GM21390 (cell line): ENCODE measurements around the gene FAF1.

ENCODE experiments used
- ATAC-seq: cut with Tn5 transposase; IDR thresholded peaks from one replicate; pipeline ENCODE4 v1.9.1; 2021; ENCODE audit not compliant: unreplicated experiment

The FAF1 gene

DNA sequence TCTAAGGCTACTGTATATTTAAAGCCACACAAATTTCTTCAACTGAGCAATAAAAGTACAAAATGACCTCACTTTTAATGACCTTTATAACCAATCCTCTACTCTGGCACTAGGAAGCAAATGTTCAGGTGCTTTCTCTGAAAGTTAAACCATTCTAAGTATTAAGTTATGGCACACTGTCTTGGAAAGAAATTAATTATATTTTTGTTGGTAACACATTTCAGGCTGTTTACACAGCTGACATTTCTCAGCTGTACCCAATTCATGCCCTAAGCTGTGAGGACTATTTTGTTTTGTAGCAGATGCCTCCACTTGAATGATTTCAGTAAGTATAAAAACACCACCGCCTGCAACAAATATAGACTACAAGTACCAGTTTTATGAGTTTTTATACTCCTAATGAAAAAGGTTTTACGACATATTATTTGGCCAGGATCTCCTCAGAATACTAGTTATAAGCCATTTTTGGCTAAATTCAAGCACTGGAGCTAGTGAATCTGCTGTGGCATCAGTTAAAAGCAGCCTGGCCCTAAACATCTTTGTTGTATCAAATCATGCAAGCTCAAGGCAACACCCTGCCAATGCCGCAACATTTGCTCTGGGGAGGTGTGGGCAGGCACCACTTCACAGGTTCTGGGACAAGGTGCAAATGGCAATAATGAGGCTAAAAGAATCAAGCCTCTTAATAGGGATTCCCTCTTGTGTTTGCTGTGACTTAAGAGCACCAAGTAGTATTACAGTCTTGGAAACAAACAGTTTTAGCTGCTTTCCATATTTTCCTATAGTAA lies 308.4 kb downstream of the FAF1 start:
- ATAC-seq = no peak

- ATAC-seq = no peak
These were observed 313.5 kb downstream of the FAF1 start for GRCh38 chr1:50646526-50646925.

GRCh38 chr1:50645139-50645538 lies 314.9 kb downstream of the FAF1 start:
- no peak for ATAC-seq

DNA sequence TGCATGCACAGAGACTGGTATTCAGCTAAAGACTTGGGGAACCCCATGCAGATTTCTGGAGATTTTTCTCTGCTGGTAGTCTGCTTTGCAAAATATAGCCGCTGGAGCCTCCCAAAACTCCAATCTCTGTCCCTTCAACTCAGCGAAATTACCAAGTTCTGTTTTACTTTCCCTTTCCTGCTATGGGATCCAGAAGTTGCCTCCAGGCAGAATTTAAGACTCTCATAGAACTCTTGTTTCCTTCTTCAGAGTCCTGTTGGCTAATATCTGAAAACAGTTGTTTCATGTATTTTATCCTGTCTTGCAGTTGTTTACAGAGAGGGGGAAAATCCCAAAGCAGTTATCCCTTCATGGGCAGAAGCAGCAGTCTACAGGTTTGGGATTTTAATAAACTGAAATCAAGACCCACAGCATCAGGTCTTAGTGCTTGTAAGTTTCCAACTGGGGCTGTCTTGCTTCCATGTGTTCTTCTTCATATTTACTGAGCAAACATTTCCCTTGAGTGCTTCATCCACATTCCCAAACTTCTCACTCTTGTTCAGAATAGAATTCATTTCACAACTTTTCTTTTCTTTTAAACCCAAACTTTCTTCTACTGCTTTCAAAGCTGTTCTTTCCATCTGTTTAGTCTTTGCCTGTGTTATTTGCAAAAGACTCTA lies 315.5 kb downstream of the FAF1 start:
- ATAC-seq = no peak

GRCh38 chr1:50637460-50637859 lies 322.6 kb downstream of the FAF1 start:
- no peak for ATAC-seq

DNA sequence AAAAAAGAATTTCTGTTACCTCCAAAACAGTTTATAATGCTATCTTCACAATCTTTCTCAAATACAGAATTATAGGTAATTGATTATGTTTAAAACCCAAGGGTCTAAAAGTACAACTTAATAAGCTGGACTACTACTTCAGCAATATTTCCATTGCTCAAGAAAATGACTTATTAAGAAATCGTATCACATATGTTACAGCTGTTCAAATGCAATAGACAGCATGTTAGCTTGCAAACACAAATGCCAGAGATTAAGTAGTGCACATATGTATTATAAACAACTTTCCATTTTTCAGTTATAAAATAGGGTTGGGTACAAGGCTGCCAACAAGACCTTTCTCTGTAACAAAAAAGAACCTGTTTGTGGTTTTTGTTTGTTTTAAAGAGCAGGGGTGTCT lies 325.8 kb downstream of the FAF1 start:
- ATAC-seq = no peak

- no peak for ATAC-seq
These were observed 326.6 kb downstream of the FAF1 start for GRCh38 chr1:50633465-50633864.

- no peak for ATAC-seq
These were observed 328.9 kb downstream of the FAF1 start for GRCh38 chr1:50631161-50631560.

DNA sequence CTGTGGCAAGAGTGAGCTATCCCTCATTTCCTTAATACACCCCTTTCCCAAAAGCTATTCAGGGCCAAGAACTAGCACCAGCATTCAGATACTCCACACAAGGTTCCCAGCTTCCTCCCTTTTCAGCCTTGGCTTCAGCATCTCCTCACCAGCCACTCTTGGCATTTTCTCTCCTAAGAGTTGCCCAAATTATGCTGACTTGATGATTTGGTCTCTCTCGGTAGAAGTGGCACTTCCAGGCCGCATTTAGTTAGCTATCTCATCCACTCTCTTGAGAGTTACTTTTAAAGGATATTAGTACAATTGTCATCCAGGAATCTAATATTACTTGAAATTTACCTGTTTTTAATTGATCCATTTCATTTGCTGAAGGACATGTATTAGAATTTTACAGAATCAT lies 337.8 kb downstream of the FAF1 start:
- no peak for ATAC-seq

DNA sequence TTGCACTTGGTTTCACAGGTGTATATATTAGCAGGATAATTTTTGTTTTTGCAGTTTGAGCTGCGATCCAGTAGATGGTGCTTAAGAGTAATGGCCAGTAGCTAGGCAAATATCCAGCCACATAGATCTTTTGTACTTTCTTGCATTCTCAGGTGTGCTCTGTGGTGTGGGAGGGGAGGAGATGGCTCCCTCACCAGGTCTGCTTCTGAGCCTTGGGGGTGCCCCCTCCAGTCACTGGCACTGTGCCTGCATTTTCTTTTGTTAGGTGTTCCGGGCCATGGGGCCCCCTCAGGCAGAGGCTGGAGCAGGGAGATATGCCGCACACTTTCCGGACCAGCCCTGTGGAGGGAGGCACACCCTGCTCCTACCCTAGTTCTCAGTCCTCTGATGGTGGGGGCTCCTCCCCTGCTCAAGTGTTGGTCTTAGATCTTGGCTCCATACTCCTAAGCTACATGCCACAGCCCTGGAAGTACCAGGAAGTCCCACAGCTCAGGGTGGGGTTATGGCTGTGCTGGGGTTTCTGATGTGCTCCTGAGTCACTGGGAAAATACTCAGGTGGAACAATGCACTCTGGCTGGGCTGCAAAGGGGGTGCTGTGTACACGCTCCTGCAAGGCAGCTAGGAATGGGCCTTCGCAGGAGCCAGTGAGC lies 339.3 kb downstream of the FAF1 start:
- ATAC-seq = no peak

GRCh38 chr1:50615036-50615750 lies 344.9 kb downstream of the FAF1 start:
- no peak for ATAC-seq

GRCh38 chr1:50611675-50612074 lies 348.4 kb downstream of the FAF1 start:
- ATAC-seq = no peak

- ATAC-seq = no peak
These were observed 349.5 kb downstream of the FAF1 start for GRCh38 chr1:50610563-50610962.

- ATAC-seq = no peak
These were observed 350.6 kb downstream of the FAF1 start for GRCh38 chr1:50609508-50609907.

DNA sequence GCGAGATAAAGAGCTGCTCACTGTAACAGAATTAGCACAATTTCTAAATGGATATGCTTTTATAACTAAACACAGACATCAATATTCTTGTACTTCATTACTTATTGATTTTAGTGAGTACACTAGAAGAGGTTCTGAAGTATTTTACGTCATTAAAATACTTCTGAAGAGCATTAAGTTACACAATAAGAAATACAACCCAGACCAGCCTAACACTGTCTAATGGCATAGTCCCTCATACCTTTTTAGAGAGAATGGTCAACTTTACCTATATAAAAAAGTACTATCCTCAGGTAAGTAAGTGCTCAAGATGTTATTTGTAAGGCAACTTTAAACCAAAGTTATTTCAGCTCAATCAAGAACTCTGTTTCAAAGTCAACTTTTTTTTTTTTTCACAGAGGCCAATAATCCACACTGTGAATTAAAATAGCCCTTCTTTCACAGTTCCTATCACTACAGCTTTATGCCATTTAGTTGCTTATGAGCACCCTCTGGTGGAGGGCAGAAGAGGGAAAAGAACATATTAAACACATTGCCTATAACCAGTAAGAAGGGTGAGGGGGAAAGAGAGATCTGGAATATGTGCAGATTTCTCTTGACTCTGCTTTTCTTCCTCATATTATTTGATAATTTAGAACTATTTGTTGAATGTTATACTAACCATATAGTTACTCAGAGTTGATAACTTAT lies 354.7 kb downstream of the FAF1 start:
- no peak for ATAC-seq

DNA sequence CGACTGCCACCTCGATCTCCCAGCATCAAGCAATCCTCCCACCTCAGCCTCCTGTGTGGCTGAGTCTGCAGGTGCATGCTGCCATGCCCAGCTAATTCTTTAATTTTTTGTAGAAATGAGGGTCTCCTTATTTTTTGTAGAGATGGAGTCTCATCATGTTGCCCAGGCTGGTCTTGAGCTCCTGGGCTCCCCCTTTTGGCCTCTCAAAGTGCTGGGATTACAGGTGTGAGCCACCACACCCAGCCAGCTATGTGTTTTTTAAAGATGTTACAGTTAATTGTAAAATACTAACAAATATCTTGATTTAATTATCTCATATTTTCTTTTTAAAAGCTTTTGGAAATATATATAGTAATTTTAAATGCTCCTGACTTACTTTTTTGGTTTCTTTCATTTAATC lies 355.5 kb downstream of the FAF1 start:
- ATAC-seq = no peak

DNA sequence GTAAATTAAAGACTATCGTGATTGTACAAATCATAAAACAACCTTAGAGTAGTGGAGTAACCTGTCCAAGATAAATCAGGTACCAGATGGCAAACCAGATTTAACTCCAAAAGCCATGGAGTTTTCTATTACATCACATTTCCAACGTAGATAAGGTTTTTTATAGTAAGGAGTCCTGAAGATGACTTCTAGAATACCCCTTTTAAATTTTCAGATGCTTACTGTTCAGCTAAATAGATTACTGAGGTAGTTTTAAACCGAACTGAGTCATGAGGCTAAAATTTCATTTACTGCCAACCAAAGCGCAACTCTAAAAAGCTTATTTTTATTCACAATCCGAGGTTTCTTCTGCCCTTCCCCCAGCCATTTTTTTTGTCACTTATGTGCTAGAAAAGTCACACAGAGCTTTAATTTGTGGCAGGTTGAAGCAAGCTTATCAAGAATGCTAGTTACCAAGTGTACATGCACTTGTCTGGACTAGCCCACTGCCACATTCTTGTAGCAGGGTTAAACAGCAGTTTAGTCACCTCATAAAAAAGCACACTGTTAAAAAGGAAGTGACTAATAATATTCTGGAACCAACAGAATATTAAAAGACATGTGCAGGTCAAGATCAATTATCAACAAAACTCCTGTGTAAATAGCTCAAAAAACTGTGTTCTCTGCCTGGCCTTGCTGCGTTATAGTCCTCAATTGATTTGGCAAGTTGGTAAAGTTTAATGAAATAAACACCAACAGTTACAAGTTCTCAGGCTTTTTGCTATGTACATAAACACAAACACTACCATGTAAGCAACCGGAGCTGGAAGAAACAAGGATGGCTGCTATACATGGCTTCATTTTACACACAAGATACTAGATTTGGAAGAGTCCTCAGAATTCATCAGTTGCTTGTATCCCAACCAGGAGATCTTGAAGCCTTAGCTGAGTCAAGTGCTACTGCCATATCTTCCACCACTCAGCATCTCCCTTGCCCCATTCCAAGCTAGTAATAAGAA lies 356.5 kb downstream of the FAF1 start:
- no peak for ATAC-seq

DNA sequence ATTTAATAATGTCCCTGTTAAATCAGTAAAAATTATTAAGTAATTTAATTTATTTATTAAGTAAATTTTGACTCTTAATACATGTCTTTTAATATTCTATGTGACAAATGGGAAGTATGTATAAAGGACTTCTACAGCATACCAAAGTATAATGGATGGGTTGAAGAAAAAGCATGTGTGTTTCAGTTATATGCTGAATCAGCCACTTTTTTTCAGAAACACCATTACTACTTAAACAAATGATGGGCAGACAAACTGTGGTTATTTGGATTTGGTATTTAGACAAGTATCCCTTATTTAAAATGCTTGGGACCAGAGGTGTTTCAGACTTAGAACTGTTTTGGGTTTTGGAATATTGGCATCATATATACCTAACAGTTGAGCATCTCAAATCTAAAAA lies 360.5 kb downstream of the FAF1 start:
- no peak for ATAC-seq

- no peak for ATAC-seq
These were observed 364.2 kb downstream of the FAF1 start for GRCh38 chr1:50595874-50596273.

DNA sequence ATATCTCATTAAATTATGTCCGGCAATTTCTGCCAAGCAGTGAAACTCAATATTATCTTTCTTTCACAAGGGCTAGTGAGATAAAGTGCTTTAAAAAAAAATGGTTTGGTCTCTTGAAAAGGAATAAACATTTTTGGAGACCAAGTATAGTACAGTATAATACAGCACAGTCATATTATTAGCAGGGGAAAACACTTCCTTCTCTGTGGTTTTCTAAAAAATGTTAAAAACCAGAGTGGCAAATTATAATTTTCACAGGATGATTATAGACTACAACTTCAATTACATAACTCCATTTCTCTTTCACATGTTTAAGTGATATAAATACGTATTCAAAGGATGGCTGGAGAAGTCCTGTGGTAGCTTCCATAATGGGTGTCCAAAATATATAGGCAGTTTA lies 366.6 kb downstream of the FAF1 start:
- no peak for ATAC-seq
